Ovary (tissue), 9 donors: ENCODE results near the gene PRDM16. TPM values are rescaled to one million over a fixed set of nuclear protein-coding genes. Genes with fewer than 3 reads are reported as not detected.

Source experiments
- DNase-seq, 5 donors: peaks; one replicate each; pipeline ENCODE4 v3.0.0-alpha.2; 2019 to 2020
- H3K27ac ChIP-seq, 2 donors: fragments of 200-600 bp; one replicate each; pipeline versions ENCODE4 v1.5.1 to v1.8.0; 2019 to 2022
- H3K27me3 ChIP-seq: fragments of 200-600 bp; one replicate; pipeline ENCODE4 v1.8.0; 2022
- H3K36me3 ChIP-seq: fragments of 200-600 bp; sonication (generic); one replicate; pipeline ENCODE4 v1.5.1; 2019
- H3K4me1 ChIP-seq: one replicate; pipeline ENCODE4 v1.8.1; 2013; ENCODE audit warnings: mild to moderate bottlenecking, moderate library complexity; ENCODE audit not compliant: insufficient read depth
- H3K4me3 ChIP-seq: fragments of 200-600 bp; sonication (generic); one replicate; pipeline ENCODE4 v1.5.1; 2017
- H3K9me3 ChIP-seq, 2 donors: fragments of 200-600 bp in 1 of 2; sonication (generic) in 1 of 2; one replicate each; pipeline versions ENCODE4 v1.5.1 to v1.8.1; 2013 to 2019; ENCODE audit warnings: mild to moderate bottlenecking in 1 of 2, moderate library complexity in 1 of 2
- CTCF ChIP-seq, 3 donors: fragments of 450-650 bp in 2 of 3; fragments of 200-600 bp in 1 of 3; IDR thresholded peaks; one replicate each; pipeline versions ENCODE4 v1.5.1 to v1.8.0; 2016 to 2022; ENCODE audit warnings: antibody characterized with exemption in 3 of 3, mild to moderate bottlenecking in 1 of 3
- EP300 ChIP-seq: sonication (generic); formaldehyde crosslinking; IDR thresholded peaks from one replicate; pipeline ENCODE4 v1.6.1; 2017; ENCODE audit warnings: antibody characterized with exemption
- POLR2A ChIP-seq: fragments of 450-650 bp; IDR thresholded peaks from one replicate; pipeline ENCODE4 v1.6.1; 2017; ENCODE audit warnings: antibody characterized with exemption, mild to moderate bottlenecking, moderate library complexity
- WGBS, 3 donors: extraction: QIAGEN DNeasy Blood & Tissue Kit in 1 of 3; methylation state at CpG; one replicate each; pipeline versions ENCODE4 v1.1.5 to v1.1.7; 2013 to 2017; 5-methylcytosine and 5-hydroxymethylcytosine counted together
- intact Hi-C, 4 donors: fragments of 100-400 bp; cut with DNase I; formaldehyde crosslinking; loops; one replicate each; pipeline versions ENCODE4 v1.11.0 to v1.15.1; 2022 to 2023
- polyA plus RNA-seq, 2 donors: library from polyadenylated mRNA; stranded (reverse); fragments of 200-250 nt in 1 of 2; fragments of 350-450 nt in 1 of 2; fragmentation: Illumina TruSeq in 1 of 2; extraction: RNeasy Lipid Tissue Mini Kit (QIAGEN cat#74804) in 1 of 2; gene quantifications; one replicate each; pipeline ENCODE4 v1.2.3, GENCODE V29; 2013 to 2014
- total RNA-seq, 7 donors: library from RNA; depleted of rRNA in 2 of 7; stranded (reverse); fragments of >200 nt in 2 of 7; fragmentation: NEBNext Ultra II Directional in 3 of 7; extraction: Animal tissue kit (Norgen Biotek cat#: 25700) in 3 of 7; gene quantifications; one replicate each; pipeline versions ENCODE4 v1.1.0 to v1.2.4, GENCODE V29; 2016 to 2023
- donor health status: DM: no; HTN: no; CAD: no; lungs with moderate emphysema.
- donor health status: DM: no; HTN: no; CAD: no.
- donor health status: Bipolar disorder and iron deficiency.
- donor health status: DM: yes; HTN: yes; CAD: no.
- donor health status: DM: no; HTN: no; CAD: no.
- donor health status: DM: yes; HTN: yes; CAD: no.

Gene PRDM16
- total and polyA plus RNA-seq, 9 donors, result 1.1 to 17.3 (median 3.9) TPM

GRCh38 chr1:3341236-3341994, 272.4 kb downstream of the PRDM16 start:
- no peaks in the 10 kb centered on the region for H3K27me3 ChIP-seq
- 88 to 93% (median 88%) methylated on average over 26 of the region's 26 CpGs for WGBS, 3 donors
- no peaks in the 10 kb centered on the region for H3K36me3 ChIP-seq
- H3K4me3 ChIP-seq, result no peak overlapping the region
- DNase-seq, result no peak
- H3K4me1 ChIP-seq, result no peaks in the 10 kb centered on the region
- intact Hi-C loops, result no loop called here
- no peak for TF ChIP-seq EP300
- TF ChIP-seq POLR2A, result no peak
- H3K9me3 ChIP-seq, result peaks cover 0 to 3% of the 10 kb centered on the region in 2 donors
- no peak overlapping the region for H3K27ac ChIP-seq

- WGBS, 3 donors, result 83 to 95% (median 91%) methylated on average over 5 of the region's 5 CpGs
- Histone ChIP-seq H3K4me3 (no peak overlapping the region), H3K27ac (no peak overlapping the region), H3K27me3 (no peaks in the 10 kb centered on the region), H3K36me3 (no peaks in the 10 kb centered on the region), H3K9me3 (peaks cover 0 to 3% of the 10 kb centered on the region in 2 donors), H3K4me1 (no peaks in the 10 kb centered on the region)
- TF ChIP-seq CTCF (IDR thresholded peaks at IDR 0.05) (no peak), EP300 (no peak)
- intact Hi-C loops, result no loop called here
- DNase-seq, result no peak
Observed at GRCh38 chr1:3342960-3343359, 274.0 kb downstream of the PRDM16 start.

- TF ChIP-seq POLR2A, result no peak
- TF ChIP-seq EP300, result no peak
- no peak for TF ChIP-seq CTCF (IDR thresholded peaks at IDR 0.05)
- no peak overlapping the region for H3K4me3 ChIP-seq
- H3K36me3 ChIP-seq, result no peaks in the 10 kb centered on the region
- no peak overlapping the region for H3K27ac ChIP-seq
- H3K4me1 ChIP-seq, result peaks cover 5% of the 10 kb centered on the region
- no peaks in the 10 kb centered on the region for H3K27me3 ChIP-seq
- intact Hi-C loops, result no loop called here
- H3K9me3 ChIP-seq, result peaks cover 0 to 3% of the 10 kb centered on the region in 2 donors
- no peak for DNase-seq
Observed at GRCh38 chr1:3344395-3344794, 275.4 kb downstream of the PRDM16 start.

GRCh38 chr1:3345792-3346191, 276.8 kb downstream of the PRDM16 start:
- Histone ChIP-seq H3K36me3 (no peaks in the 10 kb centered on the region), H3K9me3 (peaks cover 0 to 3% of the 10 kb centered on the region in 2 donors), H3K4me1 (peaks cover 6% of the 10 kb centered on the region), H3K27me3 (no peaks in the 10 kb centered on the region), H3K27ac (no peak overlapping the region), H3K4me3 (no peak overlapping the region)
- intact Hi-C loops, result no loop called here
- DNase-seq, result no peak
- 60 to 70% (median 66%) methylated on average over 10 of the region's 10 CpGs for WGBS, 3 donors
- TF ChIP-seq POLR2A (no peak), EP300 (no peak), CTCF (IDR thresholded peaks at IDR 0.05) (no peak)

GRCh38 chr1:3346478-3346877, 277.5 kb downstream of the PRDM16 start:
- no peaks in the 10 kb centered on the region for H3K27me3 ChIP-seq
- 87 to 94% (median 88%) methylated on average over 13 of the region's 13 CpGs for WGBS, 3 donors
- no peak for DNase-seq
- peaks cover 0 to 3% of the 10 kb centered on the region in 2 donors for H3K9me3 ChIP-seq
- TF ChIP-seq CTCF (IDR thresholded peaks at IDR 0.05) (no peak), POLR2A (no peak), EP300 (no peak)
- H3K27ac ChIP-seq, result no peak overlapping the region
- no peaks in the 10 kb centered on the region for H3K36me3 ChIP-seq
- intact Hi-C loops, result no loop called here
- H3K4me1 ChIP-seq, result peaks cover 11% of the 10 kb centered on the region
- H3K4me3 ChIP-seq, result no peak overlapping the region
